ENCODE data around the gene KMT2C.

KMT2C gene

GRCh38 chr7:152193880-152194279 is 241.9 kb downstream of the KMT2C start:
- DNase-seq: no peak

- no peak for DNase-seq
Observed at GRCh38 chr7:152189061-152189460, 246.7 kb downstream of the KMT2C start.

- DNase-seq: no peak
Observed at GRCh38 chr7:152185558-152185957, 250.2 kb downstream of the KMT2C start.

GRCh38 chr7:152180587-152180986 is 255.2 kb downstream of the KMT2C start:
- DNase-seq: no peak

- no peak for DNase-seq
Observed at GRCh38 chr7:152180048-152180447, 255.8 kb downstream of the KMT2C start.

GRCh38 chr7:152178405-152179058 is 257.3 kb downstream of the KMT2C start:
- DNase-seq: no peak

DNA sequence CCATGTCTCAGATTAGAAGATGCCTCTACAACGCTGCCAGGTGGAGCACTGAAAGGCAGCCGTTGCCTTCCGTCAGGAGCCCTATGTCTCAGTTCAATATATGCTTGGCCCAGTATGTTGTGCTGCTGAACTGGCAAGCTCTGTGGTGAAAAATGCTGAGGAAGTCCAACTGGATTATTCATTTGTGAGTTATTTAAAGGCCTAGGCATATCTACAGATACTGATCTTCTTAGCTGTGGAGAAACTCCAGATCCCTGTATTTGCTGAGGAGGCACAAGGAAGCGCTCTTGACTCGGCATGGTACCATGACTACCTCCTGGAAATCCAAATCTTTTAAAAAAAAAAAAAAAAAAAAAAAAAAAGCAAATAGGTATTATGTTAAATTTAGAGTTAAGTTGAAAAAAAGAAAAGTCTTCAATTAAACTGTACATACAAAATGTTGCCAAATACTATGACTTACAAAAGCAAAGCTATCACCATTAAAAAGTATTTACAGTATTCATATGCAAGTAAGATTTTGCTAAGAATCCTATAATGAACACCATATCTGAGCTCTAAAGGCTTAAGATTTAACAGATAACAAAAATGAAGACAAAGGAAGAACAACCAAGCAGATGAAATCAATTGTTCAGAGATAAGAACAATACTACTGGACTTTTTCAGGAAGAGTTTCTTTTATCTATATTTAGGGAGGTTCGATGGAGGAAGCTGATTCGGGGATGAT is 258.0 kb downstream of the KMT2C start:
- no peak for DNase-seq

DNA sequence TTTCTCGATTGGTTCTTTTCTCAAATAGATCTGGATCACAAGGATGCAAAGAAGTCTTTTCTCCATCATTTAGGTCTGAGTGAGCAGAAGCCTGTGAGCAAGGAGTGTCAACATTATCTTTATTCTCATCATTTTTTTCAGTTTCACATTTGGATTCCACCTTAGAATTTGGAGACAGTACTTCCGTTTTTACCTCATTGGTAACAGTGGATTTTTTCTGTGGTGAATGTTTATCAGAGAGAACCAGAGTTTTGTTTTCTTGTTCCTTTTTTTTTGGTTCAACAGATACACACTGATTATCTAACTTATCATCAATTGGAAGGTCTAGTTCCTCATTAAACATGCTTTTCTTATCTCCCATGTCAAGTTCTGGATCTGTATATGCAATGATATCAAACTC is 259.0 kb downstream of the KMT2C start:
- DNase-seq: no peak

DNA sequence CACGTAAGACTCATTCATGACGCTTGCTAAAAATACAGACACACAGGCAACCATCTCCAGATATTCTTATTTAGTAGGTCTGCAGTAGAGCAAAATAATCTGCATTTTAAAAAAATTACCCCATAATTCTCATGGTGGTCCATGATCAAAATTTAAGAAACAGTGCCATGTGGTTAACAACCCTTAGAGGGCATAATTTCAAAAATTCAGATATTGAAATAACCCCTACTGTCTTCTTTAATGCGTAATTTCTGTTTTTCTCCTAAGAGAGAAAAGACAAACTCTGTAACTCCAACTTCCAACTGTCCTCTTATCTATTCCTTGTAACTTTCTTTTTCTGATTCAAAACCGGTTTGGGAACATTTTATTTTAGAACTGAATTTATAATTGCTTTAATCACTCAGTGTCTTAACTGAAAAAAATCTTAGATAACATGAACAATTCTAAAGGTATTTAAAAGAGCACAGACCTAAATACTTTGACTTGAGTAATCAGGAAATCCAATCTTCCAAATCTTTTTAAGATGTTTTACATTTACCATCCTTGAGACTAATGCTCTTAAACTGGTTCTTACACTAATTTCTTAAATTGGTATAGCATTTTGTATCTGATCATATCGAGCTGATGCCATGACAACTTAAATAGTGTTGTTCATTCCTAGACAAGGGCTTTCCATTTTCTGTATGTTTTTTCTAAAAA is 262.3 kb downstream of the KMT2C start:
- DNase-seq: no peak

DNA sequence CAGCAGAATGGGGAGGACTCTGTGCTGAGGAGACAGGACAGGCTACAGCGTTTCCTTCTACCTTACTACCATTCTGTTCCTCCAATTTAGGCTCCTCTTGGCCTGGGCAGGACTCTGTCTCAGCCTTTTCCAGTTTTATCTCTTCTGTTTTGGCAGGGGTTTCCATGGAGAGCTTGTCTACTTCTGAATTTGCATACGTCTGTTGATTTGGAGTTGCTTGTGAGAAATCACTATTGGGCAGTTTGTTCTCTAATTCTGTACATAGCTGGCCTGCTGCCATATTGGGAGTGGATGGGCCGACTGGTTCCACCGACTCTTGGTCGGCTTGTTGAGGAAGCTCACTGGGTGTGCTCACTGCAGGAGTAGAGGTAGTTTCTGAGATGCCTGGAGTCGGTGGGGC is 273.5 kb downstream of the KMT2C start:
- no peak for DNase-seq

GRCh38 chr7:152161171-152161570 is 274.6 kb downstream of the KMT2C start:
- DNase-seq: no peak

- DNase-seq: peak; percentile 17
Observed at GRCh38 chr7:152158801-152159587, 276.8 kb downstream of the KMT2C start.

DNA sequence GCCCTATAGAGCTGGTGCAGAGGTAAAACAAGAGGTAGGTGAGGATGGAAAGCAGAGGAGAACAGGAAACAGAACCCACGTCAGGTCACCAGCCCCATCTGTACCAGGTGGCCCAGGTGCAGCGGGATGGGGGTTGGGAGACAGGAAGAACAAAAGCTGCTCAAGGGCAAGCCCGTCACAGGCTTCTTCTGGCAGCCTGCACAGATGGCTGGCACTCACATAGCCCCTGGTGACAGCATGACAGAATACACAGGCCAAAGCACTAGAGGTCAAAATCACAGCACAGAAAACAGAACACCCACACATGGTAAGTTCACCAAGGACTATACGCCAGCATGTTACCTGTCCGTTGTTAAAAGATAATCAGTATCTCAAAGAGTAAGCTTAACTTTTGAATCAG is 283.5 kb downstream of the KMT2C start:
- no peak for DNase-seq

- no peak for DNase-seq
Observed at GRCh38 chr7:152149363-152149762, 286.4 kb downstream of the KMT2C start.

GRCh38 chr7:152148706-152149105 is 287.1 kb downstream of the KMT2C start:
- DNase-seq: no peak

DNA sequence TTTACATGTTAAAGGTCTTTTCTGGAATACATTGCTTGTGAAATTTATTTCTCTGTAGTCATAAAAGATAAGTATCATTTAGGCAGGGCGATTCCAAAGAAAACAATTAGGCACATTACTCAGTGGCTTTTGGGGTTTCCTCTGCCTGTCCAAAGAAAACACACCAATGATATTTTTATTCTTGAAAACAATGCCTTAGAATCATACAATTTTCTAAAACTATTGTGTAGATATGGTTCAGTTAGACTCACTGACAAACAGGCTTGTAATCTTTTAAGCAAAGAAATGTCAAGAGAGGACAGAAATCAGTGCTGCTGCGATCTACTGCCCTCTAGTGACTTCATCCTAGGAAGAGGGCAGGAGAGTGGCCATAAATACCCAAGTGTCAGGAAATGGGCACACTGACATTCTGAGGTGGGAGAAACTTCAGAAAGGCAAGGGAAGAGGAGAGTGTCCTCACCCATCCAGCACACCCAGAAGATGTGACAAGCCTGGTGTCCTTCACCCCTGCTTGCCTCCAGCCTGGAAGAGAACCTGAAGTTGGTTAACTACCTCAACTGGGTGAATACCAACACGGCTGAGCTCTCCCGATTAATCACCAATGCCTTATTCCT is 289.8 kb downstream of the KMT2C start:
- peak; percentile 43 for DNase-seq

DNA sequence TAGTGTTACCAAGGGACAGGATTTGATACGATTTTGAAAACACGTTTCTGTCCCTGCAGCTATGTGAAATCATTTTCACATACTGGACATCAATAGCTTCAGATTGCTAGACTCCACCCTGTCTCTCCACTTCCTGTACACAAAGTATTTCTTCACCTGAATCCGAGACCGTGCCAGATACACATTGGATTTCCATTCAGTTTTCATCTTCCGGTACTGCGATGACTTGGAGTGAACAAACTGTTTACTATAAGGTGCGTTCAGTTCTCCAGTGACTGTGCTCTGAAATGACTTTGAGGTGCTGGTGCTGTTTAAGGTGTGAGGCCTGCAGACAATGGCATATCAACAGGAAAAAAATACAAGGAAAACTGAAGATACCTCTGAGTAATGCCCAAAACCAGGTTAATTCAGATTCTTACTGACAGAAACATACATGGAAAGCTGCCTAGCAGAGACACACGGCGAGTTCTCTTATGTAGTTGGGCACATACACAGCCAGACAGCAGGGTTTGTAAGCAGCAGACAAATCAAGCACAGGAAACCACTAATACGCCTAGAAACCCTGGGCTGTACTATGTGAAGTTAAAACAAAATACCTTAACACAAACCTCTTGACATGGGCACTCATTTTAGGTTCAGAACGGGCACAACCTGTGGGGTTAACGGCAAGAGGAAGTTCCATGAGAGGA is 291.1 kb downstream of the KMT2C start:
- DNase-seq: peak; percentile 66

- no peak for DNase-seq
Observed at GRCh38 chr7:152142976-152143595, 292.7 kb downstream of the KMT2C start.

- DNase-seq: no peak
Observed at GRCh38 chr7:152140560-152140959, 295.2 kb downstream of the KMT2C start.

GRCh38 chr7:152140067-152140466 is 295.7 kb downstream of the KMT2C start:
- no peak for DNase-seq

DNA sequence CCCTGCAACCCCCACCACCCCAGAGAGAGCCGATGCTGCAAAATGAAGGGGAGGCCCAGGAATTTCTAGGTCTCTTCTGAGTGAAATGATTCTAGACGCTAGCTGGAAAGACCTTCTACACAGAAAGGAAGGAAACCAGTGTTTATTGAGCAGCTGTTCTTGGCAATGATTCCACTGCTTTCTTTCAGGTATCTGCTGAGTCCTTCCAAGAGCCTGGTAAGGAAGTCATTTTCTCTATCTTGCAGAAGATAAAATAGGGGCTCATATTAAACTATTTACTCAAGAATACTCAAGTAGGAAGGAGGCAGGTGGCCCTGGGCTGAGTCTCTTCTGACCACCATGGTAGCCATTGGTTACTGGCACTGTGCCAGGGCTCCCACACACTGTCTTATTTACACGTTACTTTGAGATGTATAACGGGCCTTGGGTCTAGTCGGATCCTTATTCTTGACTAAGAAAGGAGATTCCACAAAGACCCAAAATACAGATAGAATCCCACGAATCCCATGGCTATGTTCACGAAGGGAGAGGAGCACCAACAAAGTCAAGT is 298.3 kb downstream of the KMT2C start:
- DNase-seq: no peak
